ENCODE measurements around the gene SEMA6B.

The SEMA6B gene

GRCh38 chr19:4522291-4523002, 37.0 kb downstream of the SEMA6B start:
- H4K20me1 ChIP-seq (ENCODE audit: low read depth, low read length), result no peaks in the 10 kb centered on the region
- no peaks in the 10 kb centered on the region for H3K36me3 ChIP-seq (ENCODE audit: low read length)
- H2AFZ ChIP-seq (ENCODE audit: low read depth, low read length, severe bottlenecking), result no peak overlapping the region
- no peak overlapping the region for H3K4me2 ChIP-seq (ENCODE audit: low read depth, low read length, poor library complexity, severe bottlenecking)
- H3F3A ChIP-seq (ENCODE audit: insufficient read depth), result no peaks in the 10 kb centered on the region
- no peak overlapping the region for H3K4me3 ChIP-seq (ENCODE audit: insufficient read depth, low read length, poor library complexity, severe bottlenecking)
- TF ChIP-seq CTCF (IDR thresholded peaks at IDR 0.05; ENCODE audit: insufficient read depth, low read length, poor library complexity, severe bottlenecking) (no peak), EZH2phosphoT487 (conservative IDR thresholded peaks at IDR 0.05; ENCODE audit: low read length) (no peak)
- no peaks in the 10 kb centered on the region for H3K79me2 ChIP-seq (ENCODE audit: insufficient read depth, low read length)
- no peak overlapping the region for H3K9ac ChIP-seq (ENCODE audit: low read length)
- no peaks in the 10 kb centered on the region for H3K9me2 ChIP-seq (replicated peaks; ENCODE audit: insufficient read depth, low read length)
- H3K9me3 ChIP-seq (ENCODE audit: insufficient read depth, low read length), result no peaks in the 10 kb centered on the region
- no peaks in the 10 kb centered on the region for H3K27me3 ChIP-seq (ENCODE audit: low read length)
- H3K27ac ChIP-seq (ENCODE audit: low read depth, low read length), result no peak overlapping the region

GRCh38 chr19:4521888-4522242, 37.6 kb downstream of the SEMA6B start:
- Histone ChIP-seq H4K20me1 (ENCODE audit: low read depth, low read length) (no peaks in the 10 kb centered on the region), H3K9me3 (ENCODE audit: insufficient read depth, low read length) (no peaks in the 10 kb centered on the region), H3K9me2 (replicated peaks; ENCODE audit: insufficient read depth, low read length) (no peaks in the 10 kb centered on the region), H3K36me3 (ENCODE audit: low read length) (no peaks in the 10 kb centered on the region), H3K27ac (ENCODE audit: low read depth, low read length) (no peak overlapping the region), H3F3A (ENCODE audit: insufficient read depth) (no peaks in the 10 kb centered on the region), H3K4me2 (ENCODE audit: low read depth, low read length, poor library complexity, severe bottlenecking) (no peak overlapping the region), H3K79me2 (ENCODE audit: insufficient read depth, low read length) (no peaks in the 10 kb centered on the region), H3K9ac (ENCODE audit: low read length) (no peak overlapping the region), H3K4me3 (ENCODE audit: insufficient read depth, low read length, poor library complexity, severe bottlenecking) (no peak overlapping the region), H3K27me3 (ENCODE audit: low read length) (no peaks in the 10 kb centered on the region), H2AFZ (ENCODE audit: low read depth, low read length, severe bottlenecking) (no peak overlapping the region)
- TF ChIP-seq EZH2phosphoT487 (conservative IDR thresholded peaks at IDR 0.05; ENCODE audit: low read length) (no peak), CTCF (IDR thresholded peaks at IDR 0.05; ENCODE audit: insufficient read depth, low read length, poor library complexity, severe bottlenecking) (no peak)

- Histone ChIP-seq H3K4me2 (ENCODE audit: low read depth, low read length, poor library complexity, severe bottlenecking) (no peak overlapping the region), H3F3A (ENCODE audit: insufficient read depth) (no peaks in the 10 kb centered on the region), H2AFZ (ENCODE audit: low read depth, low read length, severe bottlenecking) (no peak overlapping the region), H3K9me3 (ENCODE audit: insufficient read depth, low read length) (no peaks in the 10 kb centered on the region), H3K27me3 (ENCODE audit: low read length) (no peaks in the 10 kb centered on the region), H4K20me1 (ENCODE audit: low read depth, low read length) (no peaks in the 10 kb centered on the region), H3K79me2 (ENCODE audit: insufficient read depth, low read length) (no peaks in the 10 kb centered on the region), H3K36me3 (ENCODE audit: low read length) (no peaks in the 10 kb centered on the region), H3K9ac (ENCODE audit: low read length) (no peak overlapping the region), H3K27ac (ENCODE audit: low read depth, low read length) (no peak overlapping the region), H3K9me2 (replicated peaks; ENCODE audit: insufficient read depth, low read length) (no peaks in the 10 kb centered on the region), H3K4me3 (ENCODE audit: insufficient read depth, low read length, poor library complexity, severe bottlenecking) (no peak overlapping the region)
- no peak for TF ChIP-seq EZH2phosphoT487 (conservative IDR thresholded peaks at IDR 0.05; ENCODE audit: low read length)
- TF ChIP-seq CTCF (IDR thresholded peaks at IDR 0.05; ENCODE audit: insufficient read depth, low read length, poor library complexity, severe bottlenecking), result no peak
Measured at GRCh38 chr19:4521170-4521887, 38.2 kb downstream of the SEMA6B start.
